ENCODE results near the gene PRRX1.

DNA sequence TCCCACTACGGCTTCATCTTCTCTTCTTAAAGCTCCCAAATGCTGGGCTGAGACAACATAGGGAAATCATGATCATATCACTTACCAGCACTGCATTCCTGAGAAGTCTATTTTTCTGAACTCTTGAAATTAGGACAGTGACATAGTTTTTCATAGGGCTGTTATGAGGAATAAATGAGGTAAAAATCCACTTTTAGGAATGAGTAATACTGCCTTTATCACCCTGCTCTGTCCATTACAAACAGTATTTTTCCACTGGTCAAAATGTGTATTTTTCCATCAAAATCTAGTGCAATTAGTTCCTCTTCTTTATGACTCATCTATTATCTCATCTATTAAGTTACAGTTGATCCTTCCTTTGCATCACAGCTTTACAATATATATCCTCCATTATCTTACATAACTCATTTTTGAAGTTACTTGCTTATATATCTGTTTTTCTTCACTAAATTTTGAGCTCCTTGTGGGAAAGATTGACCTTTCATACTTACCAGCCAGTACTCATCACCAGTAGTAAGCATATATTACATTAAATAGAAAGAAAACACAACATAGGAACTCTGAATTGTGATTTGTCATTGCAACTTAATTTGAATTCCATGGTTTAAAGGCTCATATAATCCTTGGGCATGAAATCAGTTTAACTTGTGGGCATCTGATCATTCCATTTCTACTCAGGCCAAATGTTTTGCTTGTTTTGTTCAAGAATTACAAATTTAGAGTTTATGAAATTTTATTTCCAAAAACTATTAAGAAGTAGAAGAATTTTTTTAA lies 37.1 kb downstream of the PRRX1 start:
- no peak for TF ChIP-seq POLR2A (IDR thresholded peaks at IDR 0.05)
- no peak for TF ChIP-seq CTCF (IDR thresholded peaks at IDR 0.05)

Data from Peyer's patch (tissue), 4 donors.